ENCODE results near the gene LCT. TPM values are rescaled to one million over a fixed set of nuclear protein-coding genes. Genes with fewer than 3 reads are reported as not detected.
"Not testable (repeated sequence)": the region's sequence is repeated elsewhere in the genome, so short reads cannot be mapped to it uniquely, and the experiment has no call there.

Gene LCT
- total and polyA plus RNA-seq, 12 donors = not detected

DNA sequence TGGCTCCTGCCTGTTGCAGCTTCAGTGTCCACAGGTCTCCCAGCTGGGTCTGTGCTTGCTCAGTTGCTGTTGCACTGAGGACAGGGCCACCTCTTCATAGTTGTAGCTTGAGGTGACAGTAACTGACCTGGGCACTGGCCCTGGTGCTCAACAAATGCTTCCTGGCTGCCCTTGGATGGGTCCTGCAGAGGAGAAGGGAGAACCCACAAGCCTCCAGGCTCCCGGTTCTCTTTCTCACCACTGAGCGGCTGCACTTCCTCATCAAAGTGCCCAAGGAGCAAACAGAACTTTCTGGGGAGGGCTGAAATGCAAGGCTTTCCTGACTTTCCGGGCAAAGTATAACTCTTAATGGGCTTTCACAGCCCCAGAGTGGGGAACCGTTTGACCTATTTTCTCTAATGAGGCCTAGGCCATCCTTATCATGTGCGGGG lies 38.7 kb downstream of the LCT start:
- peak in 5 of 8 donors; percentile 6 to 53 (median 22) for ATAC-seq

DNA sequence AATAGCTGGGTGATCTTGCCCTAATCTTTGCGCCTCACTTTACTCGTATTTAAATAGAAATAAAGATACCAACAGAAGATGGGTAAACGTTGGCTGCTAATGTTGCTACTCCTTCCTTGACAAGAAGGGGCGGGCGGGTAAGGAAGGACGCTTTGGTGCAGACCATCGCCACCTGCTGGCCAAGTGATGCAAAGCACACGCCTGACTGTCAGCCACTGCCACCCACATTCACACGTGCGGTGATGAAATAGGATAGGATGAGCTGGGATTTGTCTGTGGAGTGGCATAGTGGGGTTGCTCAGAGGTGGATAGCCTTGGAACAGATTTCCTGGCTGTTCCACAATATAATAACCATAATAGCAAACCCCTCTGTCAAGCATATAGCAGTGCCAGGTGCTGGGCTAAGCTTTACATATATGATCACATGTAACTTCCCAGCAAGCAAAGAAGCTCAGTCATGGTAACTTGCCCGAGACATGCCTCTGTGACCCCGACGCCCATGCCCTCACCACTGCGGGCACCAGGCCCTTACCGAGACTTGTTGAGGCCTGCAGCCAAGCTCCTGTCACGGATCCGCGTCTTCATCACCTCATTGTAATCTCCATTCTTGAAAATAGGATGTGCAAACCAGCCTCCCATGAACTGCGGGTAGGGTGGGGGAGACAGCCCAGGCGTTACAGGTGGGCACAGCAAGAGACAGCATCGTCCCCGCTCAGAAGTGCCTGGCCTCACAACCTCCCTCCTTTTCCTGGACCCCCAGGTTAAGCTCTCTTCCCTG lies 39.3 kb downstream of the LCT start:
- no peaks in the 10 kb centered on the region for H3K27me3 ChIP-seq
- no peak overlapping the region for H3K4me3 ChIP-seq
- intact Hi-C loops (cut with DNase I) = no loop called here
- no peaks in the 10 kb centered on the region for H3K36me3 ChIP-seq
- peak; percentile 67 to 90 (median 84) for ATAC-seq
- H3K9me3 ChIP-seq = peaks cover 0 to 25% (median 0%) of the 10 kb centered on the region in 11 donors
- TF ChIP-seq CTCF (IDR thresholded peaks at IDR 0.05) = peak; percentile 72 to 90 (median 88)
- peaks cover 0 to 15% (median 5%) of the 10 kb centered on the region in 9 donors for H3K4me1 ChIP-seq
- H3K27ac ChIP-seq = no peak overlapping the region
- 26 to 39% methylated on average over 22 of the region's 22 CpGs for WGBS, 2 donors
- peak; percentile 63 to 65 for DNase-seq

More for the DNA sequence above, 38.7 kb downstream of the LCT start:
- no peak for TF ChIP-seq CTCF (IDR thresholded peaks at IDR 0.05)
- Histone ChIP-seq H3K4me3 (no peak overlapping the region), H3K27ac (no peak overlapping the region), H3K9me3 (peaks cover 0 to 25% (median 0%) of the 10 kb centered on the region in 11 donors), H3K36me3 (no peaks in the 10 kb centered on the region), H3K27me3 (no peaks in the 10 kb centered on the region), H3K4me1 (peaks cover 0 to 15% (median 5%) of the 10 kb centered on the region in 9 donors)
- DNase-seq = no peak
- intact Hi-C loops (cut with DNase I) = no loop called here
- whole genome bisulfite sequencing, 2 donors = 66 to 67% methylated on average over 5 of the region's 5 CpGs

DNA sequence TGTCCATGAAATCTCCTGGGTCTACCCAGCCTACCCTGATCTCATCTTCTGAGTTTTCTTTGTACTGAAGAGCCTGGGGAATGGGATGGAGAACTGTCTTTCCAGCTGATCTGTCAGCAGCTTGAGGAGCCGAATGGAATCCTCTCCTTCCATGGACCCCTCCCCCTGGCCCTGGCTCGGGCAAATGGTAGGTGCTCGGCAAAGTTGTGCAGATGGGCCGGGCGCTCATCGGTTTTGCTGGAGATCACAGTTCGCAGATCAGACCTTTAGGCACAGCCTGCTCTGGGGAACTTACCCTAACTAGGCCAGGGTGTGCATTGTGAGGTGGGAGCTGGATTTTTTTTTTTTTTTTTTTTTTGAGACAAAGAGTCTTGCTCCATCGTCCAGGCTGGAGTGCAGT lies 40.4 kb downstream of the LCT start:
- Histone ChIP-seq H3K9me3 (peaks cover 0 to 16% (median 0%) of the 10 kb centered on the region in 11 donors), H3K36me3 (no peaks in the 10 kb centered on the region), H3K27ac (no peak overlapping the region), H3K4me1 (peaks cover 0 to 15% (median 5%) of the 10 kb centered on the region in 9 donors), H3K4me3 (no peak overlapping the region), H3K27me3 (no peaks in the 10 kb centered on the region)
- WGBS, 2 donors = 96 to 98% methylated on average over 8 of the region's 8 CpGs
- intact Hi-C loops (cut with DNase I) = no loop called here
- ATAC-seq (no peak), DNase-seq (no peak)
- TF ChIP-seq CTCF (IDR thresholded peaks at IDR 0.05) = no peak

DNA sequence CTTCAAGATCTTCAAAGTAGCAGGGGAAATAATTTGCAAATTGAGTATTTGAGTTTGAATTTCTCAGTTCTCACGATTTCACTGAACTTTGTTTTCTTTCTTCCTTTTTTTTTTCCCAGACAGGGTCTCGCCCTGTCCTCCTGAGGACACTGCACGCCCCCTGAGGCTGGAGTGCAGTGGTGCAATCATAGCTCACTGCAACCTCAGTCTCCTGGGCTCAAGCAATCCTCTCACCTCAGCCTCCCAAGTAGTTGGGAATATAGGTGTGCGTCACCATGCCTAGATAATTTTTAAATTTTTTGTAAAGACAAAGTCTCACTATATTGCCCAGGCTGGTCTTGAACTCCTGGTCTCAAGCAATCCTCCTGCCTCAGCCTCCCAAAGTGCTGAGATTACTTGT lies 41.3 kb downstream of the LCT start:
- H3K4me3 ChIP-seq; intact Hi-C loops (cut with DNase I); H3K36me3 ChIP-seq; H3K27ac ChIP-seq; ATAC-seq; DNase-seq; H3K27me3 ChIP-seq; H3K9me3 ChIP-seq: not testable (repeated sequence)
- H3K4me1 ChIP-seq = peaks cover 0 to 15% (median 5%) of the 10 kb centered on the region in 9 donors
- WGBS, 2 donors = 87 to 95% methylated on average over 4 of the region's 4 CpGs

All from heart right ventricle (tissue), 16 donors.